HG03460 (cell line): ENCODE data around the gene DIDO1.

ENCODE experiments used
- ATAC-seq: cut with Tn5 transposase; IDR thresholded peaks from one replicate; pipeline ENCODE4 v1.9.1; 2021; ENCODE audit not compliant: unreplicated experiment

Gene DIDO1

DNA sequence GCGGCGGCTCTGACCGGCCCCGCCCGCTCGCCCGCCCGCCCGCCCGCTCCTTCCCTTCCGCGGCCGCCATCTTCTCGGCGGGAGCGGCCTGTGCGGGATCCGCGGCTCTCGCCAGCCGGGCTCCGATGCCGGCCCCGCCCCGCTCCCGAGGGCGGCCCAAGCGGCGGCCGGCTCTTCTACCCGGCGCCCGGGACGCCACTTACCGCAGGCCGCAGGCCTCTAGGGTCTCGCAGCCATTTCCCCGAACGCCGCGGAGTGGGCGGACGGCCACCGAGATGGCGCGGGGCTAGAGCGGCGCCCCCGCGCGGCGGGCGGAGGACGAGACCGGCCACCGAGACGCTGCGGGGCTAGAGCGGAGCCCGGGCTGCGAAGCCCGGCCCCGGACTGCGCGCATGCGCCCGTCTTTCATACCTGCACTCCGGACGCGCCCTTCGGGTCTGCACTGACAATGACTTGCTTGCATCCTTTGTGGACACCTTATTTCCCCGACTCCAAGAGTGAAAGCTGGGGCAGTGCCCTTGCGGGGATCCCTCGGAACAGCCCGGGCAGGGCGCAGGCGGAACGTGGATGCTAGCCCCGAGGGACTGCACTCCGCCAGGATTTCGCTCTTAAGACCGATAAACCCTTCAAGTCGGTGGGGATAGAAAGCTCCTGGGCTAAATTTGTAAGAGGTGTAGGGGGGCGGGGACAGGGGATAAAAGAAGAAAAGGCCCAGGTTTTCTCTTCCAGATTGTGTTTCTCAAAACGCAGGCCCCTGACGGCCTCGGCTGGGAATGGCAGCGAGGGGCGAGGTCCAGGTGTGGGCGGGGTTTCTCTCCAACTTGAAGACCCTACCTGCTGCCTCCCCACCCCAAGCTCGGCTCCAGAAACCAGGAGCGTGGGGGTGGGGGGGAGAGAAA, at the start of gene DIDO1:
Gene DIDO1, minus strand, starts transcription at position 277 of the 899 bp plus-strand sequence.
- ATAC-seq, result peak; percentile 63

DNA sequence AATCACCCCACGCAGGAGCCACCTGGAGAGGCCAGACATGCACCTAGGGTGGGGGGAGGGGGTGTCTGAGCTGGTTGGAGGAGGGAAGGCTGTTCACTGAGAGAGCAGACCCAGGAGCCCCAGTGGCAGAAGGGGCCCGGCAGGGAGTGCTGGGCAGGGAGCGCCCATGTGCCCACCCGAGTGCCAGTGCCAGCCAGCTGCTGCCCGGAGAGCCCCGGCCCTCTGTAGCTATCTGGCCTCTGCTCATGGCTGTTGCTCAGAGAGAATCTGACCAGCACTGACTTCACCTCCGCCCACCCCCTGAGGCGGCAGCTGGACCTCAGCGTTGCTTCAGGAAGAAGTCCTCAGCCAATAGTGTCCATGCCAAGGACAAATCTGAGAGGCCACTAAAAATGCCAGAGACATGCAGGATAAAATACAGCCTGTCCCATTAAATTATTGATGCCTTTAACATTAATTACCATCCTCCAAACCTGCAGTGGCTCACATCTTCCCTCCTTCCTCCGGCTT, 49.0 kb upstream of the DIDO1 start:
- ATAC-seq, result no peak

DNA sequence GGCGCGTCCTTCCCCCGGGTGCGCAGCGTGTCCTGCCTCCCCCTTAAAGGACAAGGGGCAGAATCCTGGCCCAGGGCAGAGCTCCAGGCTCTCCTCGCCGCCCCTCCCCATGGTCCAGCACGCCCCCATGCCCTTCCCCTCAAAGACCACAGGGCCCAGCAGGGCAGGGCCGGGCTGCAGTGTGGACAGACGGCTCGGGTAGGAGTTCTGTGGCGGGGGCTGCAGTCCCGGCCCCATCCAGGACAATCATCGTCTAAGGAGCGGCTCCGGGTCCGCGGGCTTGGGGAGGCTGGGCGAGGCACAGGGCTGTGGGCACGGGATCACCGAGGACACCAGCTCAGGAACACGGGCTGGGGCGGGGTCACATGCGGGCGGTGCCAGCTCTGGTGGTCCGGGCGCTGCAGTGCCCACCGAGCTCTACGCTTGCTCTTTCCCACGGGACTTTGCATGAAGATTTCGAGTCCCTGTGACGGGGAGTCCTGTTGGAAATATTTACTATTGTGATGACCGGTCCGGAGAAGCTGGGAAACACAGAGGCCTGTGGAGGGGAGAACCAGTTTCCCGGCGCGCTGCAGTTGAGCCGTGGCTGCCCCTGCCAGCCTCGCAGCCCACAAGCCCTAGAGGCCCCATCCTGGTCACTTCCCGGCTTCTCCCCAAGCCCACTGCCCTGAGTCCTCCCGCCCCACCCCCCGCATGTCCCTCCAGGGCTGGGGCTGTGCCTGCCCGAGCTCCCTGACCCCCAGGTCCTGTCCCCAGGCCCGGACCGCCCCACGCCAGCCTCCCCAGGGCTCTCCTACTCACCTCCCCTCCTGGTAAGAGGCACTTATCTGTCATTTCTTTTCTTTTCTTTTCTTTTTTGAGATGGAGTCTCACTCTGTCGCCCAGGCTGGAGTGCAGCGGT, 46.8 kb upstream of the DIDO1 start:
- no peak for ATAC-seq

DNA sequence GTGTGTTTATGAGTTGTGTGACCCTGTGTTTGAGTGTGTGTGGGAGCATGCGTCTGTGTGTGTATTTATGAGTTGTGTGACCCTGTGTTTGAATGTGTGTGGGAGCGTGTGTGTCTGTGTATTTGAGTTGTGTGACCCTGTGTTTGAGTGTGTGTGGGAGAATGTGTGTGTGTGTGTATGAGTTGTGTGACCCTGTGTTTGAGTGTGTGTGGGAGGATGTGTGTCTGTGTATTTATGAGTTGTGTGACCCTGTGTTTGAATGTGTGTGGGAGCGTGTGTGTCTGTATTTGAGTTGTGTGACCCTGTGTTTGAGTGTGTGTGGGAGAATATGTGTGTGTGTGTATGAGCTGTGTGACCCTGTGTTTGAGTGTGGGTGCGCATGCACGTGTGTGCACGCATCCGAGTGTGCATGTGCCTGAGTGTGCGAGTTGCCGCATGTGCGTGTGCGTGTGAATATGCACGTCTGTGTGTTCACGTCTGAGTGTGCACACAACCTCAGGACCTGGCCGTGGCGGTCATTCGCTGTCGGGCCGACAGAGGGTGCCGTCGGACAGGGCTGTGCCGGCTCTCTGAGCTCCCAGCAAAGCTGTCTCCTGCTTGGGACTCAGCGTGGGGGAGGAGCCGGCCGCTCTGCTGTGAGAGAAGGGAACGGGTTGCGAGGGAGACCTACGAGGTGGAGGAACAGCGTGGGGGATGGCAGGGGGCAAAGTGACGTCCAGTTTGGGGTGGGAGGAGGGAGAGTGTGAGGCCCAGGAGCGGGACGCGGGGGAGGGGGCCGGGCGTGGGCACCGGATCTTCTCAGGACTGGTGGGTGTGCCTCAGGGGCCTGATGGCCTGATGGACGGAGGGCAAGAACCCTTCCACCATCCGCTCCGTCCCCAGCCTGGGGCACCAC, 45.9 kb upstream of the DIDO1 start:
- no peak for ATAC-seq

DNA sequence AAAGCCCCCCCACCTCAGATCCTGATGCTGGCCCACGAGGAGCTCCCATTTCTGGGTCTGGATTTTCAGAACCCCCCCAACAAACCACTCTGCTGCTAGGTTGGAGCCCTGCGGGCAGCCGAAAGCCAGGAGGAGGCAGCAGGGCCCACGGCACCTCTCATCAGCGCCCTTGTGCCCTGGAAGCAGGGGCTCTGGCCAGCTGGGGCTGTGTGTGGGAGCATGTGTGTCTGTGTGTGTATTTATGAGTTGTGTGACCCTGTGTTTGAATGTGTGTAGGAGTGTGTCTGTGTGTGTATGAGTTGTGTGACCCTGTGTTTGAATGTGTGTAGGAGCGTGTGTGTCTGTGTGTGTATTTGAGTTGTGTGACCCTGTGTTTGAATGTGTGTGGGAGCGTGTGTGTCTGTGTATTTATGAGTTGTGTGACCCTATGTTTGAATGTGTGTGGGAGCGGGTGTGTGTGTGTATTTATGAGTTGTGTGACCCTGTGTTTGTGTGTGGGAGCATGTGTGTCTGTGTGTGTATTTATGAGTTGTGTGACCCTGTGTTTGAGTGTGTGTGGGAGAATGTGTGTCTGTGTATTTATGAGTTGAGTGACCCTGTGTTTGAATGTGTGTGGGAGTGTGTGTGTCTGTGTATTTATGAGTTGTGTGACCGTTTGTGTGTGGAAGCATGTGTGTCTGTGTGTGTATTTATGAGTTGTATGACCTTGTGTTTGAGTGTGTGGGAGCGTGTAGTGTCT, 45.1 kb upstream of the DIDO1 start:
- ATAC-seq, result no peak

DNA sequence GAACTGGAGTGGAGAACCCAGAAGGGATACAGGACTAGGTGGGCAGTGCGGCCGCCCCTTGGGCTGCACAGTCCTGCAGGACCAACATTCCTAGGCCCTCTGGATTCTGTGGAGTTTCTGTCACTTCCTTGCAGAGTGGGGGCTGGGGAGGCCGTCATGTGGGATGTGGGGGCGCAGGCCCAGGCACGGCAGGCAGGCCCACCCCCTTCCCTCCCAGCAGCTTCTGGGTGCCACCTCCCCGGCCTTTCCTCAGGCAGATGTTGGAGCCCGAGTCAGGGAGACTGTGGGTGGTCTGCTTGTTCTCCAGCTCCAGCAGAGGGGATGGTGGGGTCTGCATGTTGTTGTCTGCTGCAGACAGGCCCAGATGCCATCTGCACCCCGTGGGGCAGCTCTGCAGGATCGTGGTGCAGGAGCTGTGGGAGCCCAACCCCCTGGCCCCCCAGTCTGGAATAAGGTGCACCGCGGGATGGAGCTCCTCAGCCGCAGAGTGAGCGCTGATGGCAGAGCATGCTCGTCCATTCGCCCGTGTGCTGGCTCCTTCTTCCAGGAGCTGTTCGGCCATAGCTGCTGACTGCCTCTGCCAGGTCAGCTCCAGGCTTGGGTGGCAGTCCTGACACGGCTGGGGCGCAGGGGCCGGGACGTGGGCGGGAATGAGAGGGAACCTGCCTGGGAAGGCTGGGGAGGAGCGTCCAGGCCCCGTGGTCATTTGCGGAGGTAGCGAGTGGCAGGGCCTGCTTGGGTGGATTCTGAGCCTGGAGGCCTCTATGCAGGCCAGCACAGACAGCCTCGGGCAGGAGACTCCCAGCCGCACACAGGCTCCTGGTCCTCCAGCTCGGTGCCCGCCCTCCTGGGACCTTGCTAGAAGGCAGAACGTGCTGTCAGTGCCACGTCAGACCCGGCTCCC, 44.3 kb upstream of the DIDO1 start:
- no peak for ATAC-seq

DNA sequence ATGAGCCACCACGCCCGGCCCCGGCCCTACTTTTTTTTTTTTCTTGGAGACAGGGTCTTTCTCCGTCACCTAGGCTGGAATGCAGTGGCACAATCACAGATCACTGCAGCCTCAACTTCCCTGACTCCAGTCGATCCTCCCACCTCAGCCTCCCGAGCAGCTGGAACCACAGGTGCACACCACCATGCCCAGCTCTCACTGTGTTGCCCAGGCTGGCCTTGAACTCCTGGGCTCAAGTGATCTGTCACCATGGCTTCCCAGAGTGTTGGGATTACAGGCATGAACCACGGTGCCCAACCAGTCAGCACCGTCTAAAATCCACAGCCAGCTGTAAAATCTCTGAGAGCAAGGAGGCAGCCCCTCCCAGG, 43.6 kb upstream of the DIDO1 start:
- ATAC-seq, result no peak

DNA sequence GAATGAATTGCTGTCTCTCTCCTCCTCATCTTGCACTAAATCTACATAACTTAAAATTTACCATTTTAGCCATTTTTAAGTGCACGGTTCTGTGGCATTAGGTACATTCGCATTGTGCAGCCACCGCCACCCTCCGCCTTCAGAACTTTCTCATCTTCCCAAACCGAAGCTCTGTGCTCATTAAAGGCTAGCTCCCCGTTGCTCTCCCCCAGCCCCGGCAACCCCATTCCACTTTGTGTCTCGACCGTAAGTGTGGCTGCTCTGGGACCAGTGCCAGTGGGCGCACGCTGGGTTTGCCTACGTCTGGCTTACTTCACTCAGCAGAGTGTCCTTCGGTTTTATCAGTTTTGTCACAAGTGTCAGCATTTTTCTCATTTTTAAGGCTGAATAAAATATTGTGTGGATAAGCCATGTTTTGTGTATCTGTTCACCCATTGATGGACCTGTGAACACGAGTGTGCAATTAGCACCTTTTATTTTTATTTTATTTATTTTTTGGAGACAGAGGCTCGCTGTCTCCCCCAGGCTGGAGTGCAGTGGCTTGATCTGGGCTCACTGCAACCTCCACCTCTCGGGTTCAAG, 43.0 kb upstream of the DIDO1 start:
- no peak for ATAC-seq

GRCh38 chr20:62968378-62969178, 42.3 kb upstream of the DIDO1 start:
- no peak for ATAC-seq

- ATAC-seq, result no peak
Measured at GRCh38 chr20:62967628-62968351, 41.5 kb upstream of the DIDO1 start.

DNA sequence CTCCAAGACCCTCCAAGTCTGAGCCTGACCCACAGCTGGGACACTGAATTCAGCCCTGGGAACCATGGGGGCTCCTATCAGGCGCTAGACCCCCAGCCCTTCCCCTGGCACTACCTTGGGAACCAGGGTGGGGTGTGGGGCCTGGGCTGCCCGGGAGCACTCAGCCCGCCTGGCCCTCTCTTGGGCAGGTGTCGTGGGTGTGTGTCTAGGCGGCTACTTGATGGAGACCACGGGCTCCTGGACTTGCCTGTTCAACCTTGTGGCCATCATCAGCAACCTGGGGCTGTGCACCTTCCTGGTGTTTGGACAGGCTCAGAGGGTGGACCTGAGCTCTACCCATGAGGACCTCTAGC, 40.8 kb upstream of the DIDO1 start:
- no peak for ATAC-seq

DNA sequence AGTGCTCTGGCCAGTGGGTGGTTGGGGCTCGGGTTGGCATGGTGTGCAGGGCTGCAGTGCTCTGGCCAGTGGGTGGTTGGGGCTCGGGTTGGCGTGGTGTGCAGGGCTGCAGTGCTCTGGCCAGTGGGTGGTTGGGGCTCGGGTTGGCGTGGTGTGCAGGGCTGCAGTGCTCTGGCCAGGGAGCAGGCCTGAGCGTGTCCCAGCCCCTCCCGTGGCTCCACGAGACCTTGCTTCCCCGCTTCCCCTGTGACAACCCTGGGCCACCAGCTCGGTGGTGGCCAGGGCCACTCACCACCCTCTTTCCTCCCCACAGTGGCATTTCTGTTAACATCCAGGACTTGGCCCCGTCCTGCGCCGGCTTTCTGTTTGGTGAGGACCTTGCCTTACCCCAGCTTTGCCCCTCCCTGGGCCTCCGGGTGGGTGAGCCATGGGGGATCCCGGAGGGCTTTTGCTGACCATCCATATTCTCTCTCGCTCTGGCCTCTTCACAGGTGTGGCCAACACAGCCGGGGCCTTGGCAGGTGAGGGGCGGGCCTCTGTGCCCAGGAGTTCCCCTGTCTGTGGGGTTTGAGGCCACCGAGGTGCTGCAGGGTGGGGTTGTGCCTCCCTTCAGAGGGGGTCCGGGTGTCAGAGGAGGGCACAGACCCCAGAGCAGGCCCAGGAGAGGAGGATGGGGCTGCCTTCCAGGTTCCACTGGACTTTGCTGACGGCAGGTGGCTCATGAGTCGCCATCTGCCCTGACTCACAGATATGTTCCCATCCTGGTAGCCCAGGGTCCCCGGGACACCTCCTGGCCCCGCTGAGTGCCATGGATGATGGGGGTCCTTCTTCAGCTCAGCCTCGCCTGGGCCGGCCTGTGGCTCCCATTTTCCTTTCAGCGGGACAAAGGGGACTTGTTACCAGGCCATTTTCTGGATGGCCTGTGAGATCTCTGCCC, 40.2 kb upstream of the DIDO1 start:
- ATAC-seq, result no peak

GRCh38 chr20:62965363-62965771, 39.1 kb upstream of the DIDO1 start:
- no peak for ATAC-seq

DNA sequence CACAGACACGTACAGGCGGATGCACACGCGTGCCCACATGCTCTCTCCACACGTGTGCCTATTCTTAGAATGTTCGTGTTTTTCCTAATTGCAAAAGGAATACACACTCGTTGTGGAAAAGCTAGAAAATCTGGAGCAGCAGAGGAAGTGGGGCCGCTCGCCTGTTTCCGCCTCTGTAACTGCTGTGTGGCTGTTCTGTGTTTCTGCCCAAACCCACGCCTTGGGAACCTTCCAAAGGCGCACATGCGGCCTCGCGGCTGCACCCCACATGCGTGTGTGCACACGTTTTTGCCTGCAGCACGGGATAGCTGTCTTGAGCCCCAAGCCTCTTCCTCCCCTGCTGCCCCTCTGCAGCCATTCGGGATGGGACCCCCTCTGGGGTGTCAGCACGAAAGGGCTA, 38.4 kb upstream of the DIDO1 start:
- ATAC-seq, result no peak

- no peak for ATAC-seq
Measured at GRCh38 chr20:62963614-62964397, 37.5 kb upstream of the DIDO1 start.
